Naive thymus-derived CD4-positive, alpha-beta T cell (primary cell): ENCODE results near the gene VIM. TPM values are rescaled to one million over a fixed set of nuclear protein-coding genes. Genes with fewer than 3 reads are reported as not detected.

ENCODE experiments used
- ATAC-seq: fragments of 150-1000 bp; cut with Tn5 transposase; 2 replicates; pipeline ENCODE4 v1.10.0; 2021; ENCODE audit warnings: mild to moderate bottlenecking, moderate library complexity
- CTCF ChIA-PET: fragments of 350-600 bp; sonication (Branson Sonifier 250); formaldehyde crosslinking; loops from one replicate; lab custom pipeline; 2021; ENCODE audit warnings: antibody characterized with exemption; lab: Charles Lee
- POLR2A ChIA-PET: fragments of 350-600 bp; sonication (Branson Sonifier 250); formaldehyde crosslinking; loops from one replicate; lab custom pipeline; 2021; ENCODE audit warnings: antibody characterized with exemption, inconsistent platforms; lab: Charles Lee
- DNase-seq, 9 donors: peaks; one replicate each; pipeline versions ENCODE4 v3.0.0 to v3.0.0-alpha.2; 2020 to 2022; ENCODE audit warnings: mixed read lengths in 1 of 9
- H3K27ac ChIP-seq: one replicate; pipeline ENCODE4 v1.7.0; 2013; ENCODE audit warnings: mild to moderate bottlenecking, low read depth, low read length, moderate library complexity
- H3K27me3 ChIP-seq, 2 donors: one replicate each; pipeline ENCODE4 v1.7.0; 2013; ENCODE audit warnings: low read length in 2 of 2, mild to moderate bottlenecking in 2 of 2, moderate library complexity in 2 of 2; ENCODE audit not compliant: control insufficient read depth in 2 of 2, insufficient read depth in 2 of 2
- H3K36me3 ChIP-seq, 3 experiments: 1 replicate in 2 of 3; 2 replicates in 1 of 3; pipeline ENCODE4 v1.7.0; 2013; ENCODE audit warnings: low read length in 3 of 3, mild to moderate bottlenecking in 3 of 3, moderate library complexity in 1 of 3; ENCODE audit not compliant: insufficient read depth in 3 of 3, control insufficient read depth in 2 of 3
- H3K4me1 ChIP-seq, 2 donors: one replicate each; pipeline ENCODE4 v1.7.0; 2013; ENCODE audit warnings: low read length in 2 of 2, mild to moderate bottlenecking in 2 of 2, moderate library complexity in 1 of 2; ENCODE audit not compliant: control insufficient read depth in 2 of 2, insufficient read depth in 2 of 2
- H3K4me3 ChIP-seq: 2 replicates; pipeline ENCODE4 v1.7.0; 2013; ENCODE audit warnings: mild to moderate bottlenecking, low read length
- H3K9me3 ChIP-seq, 3 experiments: 1 replicate in 2 of 3; 2 replicates in 1 of 3; pipeline ENCODE4 v1.7.0; 2013; ENCODE audit warnings: low read length in 3 of 3; ENCODE audit not compliant: control insufficient read depth in 2 of 3
- H3K27ac Mint-ChIP-seq, 9 donors: one replicate each; pipeline ENCODE4 v1.8.0; 2020 to 2022; ENCODE audit warnings: mixed read lengths in 9 of 9, mild to moderate bottlenecking in 8 of 9, moderate library complexity in 5 of 9, inconsistent platforms in 2 of 9
- H3K27me3 Mint-ChIP-seq, 5 donors: one replicate each; pipeline ENCODE4 v1.8.0; 2021 to 2022; ENCODE audit warnings: mixed read lengths in 5 of 5, mild to moderate bottlenecking in 1 of 5
- H3K36me3 Mint-ChIP-seq, 5 donors: one replicate each; pipeline ENCODE4 v1.8.0; 2020 to 2022; ENCODE audit warnings: mixed read lengths in 5 of 5, mild to moderate bottlenecking in 3 of 5, inconsistent platforms in 1 of 5
- H3K4me1 Mint-ChIP-seq, 7 donors: one replicate each; pipeline ENCODE4 v1.8.0; 2020 to 2022; ENCODE audit warnings: mixed read lengths in 7 of 7, mild to moderate bottlenecking in 3 of 7, inconsistent platforms in 1 of 7
- H3K4me3 Mint-ChIP-seq, 10 donors: one replicate each; pipeline ENCODE4 v1.8.0; 2020 to 2022; ENCODE audit warnings: mild to moderate bottlenecking in 10 of 10, mixed read lengths in 10 of 10, moderate library complexity in 6 of 10, inconsistent platforms in 2 of 10
- H3K9me3 Mint-ChIP-seq, 11 donors: one replicate each; pipeline ENCODE4 v1.8.0; 2020 to 2022; ENCODE audit warnings: mixed read lengths in 11 of 11, mild to moderate bottlenecking in 4 of 11, inconsistent platforms in 1 of 11, moderate library complexity in 1 of 11
- intact Hi-C, 2 donors: fragments of 100-400 bp; cut with micrococcal nuclease; formaldehyde crosslinking; loops; one replicate each; pipeline ENCODE4 v1.15.1; 2023
- polyA plus RNA-seq, 2 donors: library from polyadenylated mRNA; unstranded; fragments of 300-500 nt; fragmentation: Illumina TruSeq; gene quantifications; one replicate each; pipeline ENCODE4 v1.2.3, GENCODE V29; 2021
- total RNA-seq, 6 experiments: library from RNA in 5 of 6; stranded (reverse) in 5 of 6; gene quantifications; 1 replicate in 5 of 6; 2 replicates in 1 of 6; pipeline ENCODE4 v1.2.3 and lab custom pipeline; 2021 to 2026

The VIM gene
- total and polyA plus RNA-seq, 7 experiments from 2014 or later, result 399 to 2,181 (median 546) TPM

DNA sequence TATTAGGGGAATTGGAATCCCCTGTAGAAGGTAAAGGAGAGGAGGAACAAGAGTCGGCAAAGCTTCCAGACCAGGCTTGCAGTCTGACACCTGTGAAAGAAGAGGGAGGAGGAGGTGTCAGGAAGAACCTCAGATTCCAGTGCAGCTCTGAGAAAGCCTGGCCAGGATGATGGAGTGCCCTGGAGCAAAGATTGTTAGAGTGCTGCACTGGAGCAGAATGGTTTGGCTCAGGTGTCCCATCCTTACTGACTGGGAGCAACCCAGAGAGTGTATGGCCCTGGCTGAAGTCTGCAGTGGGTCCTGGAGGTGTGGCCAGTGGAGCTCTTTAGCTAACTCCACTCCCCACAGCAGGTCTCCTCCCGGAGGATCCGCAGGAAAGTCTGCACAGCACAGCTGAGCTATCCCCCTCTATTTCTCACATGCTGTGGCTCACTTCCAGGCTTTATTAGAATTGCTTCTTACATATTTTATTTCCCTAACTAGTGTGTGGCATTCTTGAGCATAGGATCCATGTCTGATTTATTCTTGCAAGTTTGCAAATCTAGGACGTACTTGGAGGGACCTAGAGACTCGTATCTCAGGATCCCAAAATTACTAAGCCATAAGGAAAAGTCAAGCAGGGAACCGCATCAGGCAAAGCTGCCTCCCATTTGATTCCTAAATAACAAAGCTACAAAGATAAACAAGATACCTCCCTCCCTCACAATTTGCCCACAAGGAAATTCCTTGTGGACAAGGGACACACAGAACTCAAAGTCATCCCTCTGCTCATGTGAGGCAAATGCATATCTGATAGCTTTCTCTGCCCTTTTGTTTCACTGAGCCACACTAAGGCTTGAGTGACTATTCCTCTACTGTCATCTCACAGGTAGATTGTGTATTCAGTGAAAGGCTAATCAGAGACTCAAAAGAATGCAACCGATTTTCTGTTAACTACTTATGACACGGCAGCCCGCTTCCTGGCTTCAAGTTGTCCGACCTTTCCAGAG, 58.8 kb downstream of the VIM start:
- H3K27me3 Mint-ChIP-seq, result peaks cover 0 to 24% (median 18%) of the 10 kb centered on the region in 5 donors
- peaks cover 0 to 23% (median 9%) of the 10 kb centered on the region in 11 donors for H3K9me3 Mint-ChIP-seq
- ChIA-PET CTCF (no interaction called here), POLR2A (no interaction called here)
- DNase-seq (no peak), ATAC-seq (no peak)
- Histone ChIP-seq H3K9me3 (peaks cover 0 to 10% (median 0%) of the 10 kb centered on the region in 3 experiments), H3K27ac (no peak overlapping the region), H3K27me3 (no peaks in the 10 kb centered on the region), H3K4me3 (no peak overlapping the region), H3K36me3 (no peaks in the 10 kb centered on the region), H3K4me1 (no peaks in the 10 kb centered on the region)
- H3K27ac Mint-ChIP-seq, result no peak overlapping the region
- intact Hi-C loops, result no loop called here
- H3K36me3 Mint-ChIP-seq, result peaks cover 0 to 3% (median 3%) of the 10 kb centered on the region in 5 donors
- no peak overlapping the region for H3K4me3 Mint-ChIP-seq
- peaks cover 0 to 8% (median 4%) of the 10 kb centered on the region in 7 donors for H3K4me1 Mint-ChIP-seq

Other genes with a start within 250 kb of the VIM start
- 10 to 100 TPM in 2 of 5 experiments, 1 to 10 TPM in 2, under 1 TPM in 1; 0.75 to 17.5 (median 8.9) TPM for gene CUBN, start 98.4 kb upstream of the VIM start, total RNA-seq
- under 1 TPM; 0.39 to 0.46 TPM for gene CUBN, start 98.4 kb upstream of the VIM start, polyA plus RNA-seq
- gene TRDMT1, start 26.6 kb upstream of the VIM start, total RNA-seq, result 10 to 100 TPM; 10.2 to 30.6 (median 15.9) TPM
- gene TRDMT1, start 26.6 kb upstream of the VIM start, polyA plus RNA-seq, result 10 to 100 TPM in 1 of 2 donors, 1 to 10 TPM in 1; 9.7 to 12.8 TPM
- gene ST8SIA6, start 226.4 kb downstream of the VIM start, total RNA-seq, result 1 to 10 TPM in 1 of 5 experiments, under 1 TPM in 4; 0.43 to 2.5 (median 0.60) TPM
- gene ST8SIA6, start 226.4 kb downstream of the VIM start, polyA plus RNA-seq, result under 1 TPM; 0.08 to 0.47 TPM